H1 (cell line): ENCODE results near the gene RAD23B. TPM values are rescaled to one million over a fixed set of nuclear protein-coding genes. Genes with fewer than 3 reads are reported as not detected.
A peak's percentile ranks its signal among the peaks of the same experiment; 100 is the strongest.

Experiments
- CTCF ChIA-PET: fragments of 300-600 bp; sonication (Branson Sonifier 250); formaldehyde crosslinking; loops from one replicate; lab custom pipeline; 2021; ENCODE audit not compliant: partially characterized antibody; lab: Charles Lee
- POLR2A ChIA-PET: fragments of 300-600 bp; sonication (Branson Sonifier 250); formaldehyde crosslinking; loops from one replicate; lab custom pipeline; 2021; ENCODE audit warnings: inconsistent platforms; ENCODE audit not compliant: partially characterized antibody; lab: Charles Lee
- DNase-seq, 2 experiments: peaks; one replicate each; pipeline versions ENCODE4 v3.0.0 to v3.0.0-alpha.2; 2010 to 2022; ENCODE audit warnings: low spot score in 2 of 2, low read depth in 1 of 2, mixed read lengths in 1 of 2
- FAIRE-seq: peaks from 2 replicates; lab custom pipeline; 2011; peaks lifted over from hg19 to GRCh38; lab: Jason Lieb, UNC
- H2AFZ ChIP-seq: 2 replicates; pipeline ENCODE4 v1.8.1; 2012; ENCODE audit warnings: low read length, inconsistent platforms
- H2AK5ac ChIP-seq: 2 replicates; pipeline ENCODE4 v1.6.1; 2013; ENCODE audit warnings: low read depth, low read length
- H2BK120ac ChIP-seq: replicated peaks from 2 replicates; pipeline ENCODE3; 2013; ENCODE audit warnings: low read depth, low read length, inconsistent platforms
- H2BK12ac ChIP-seq: 2 replicates; pipeline ENCODE4 v1.6.1; 2013; ENCODE audit warnings: low read depth, low read length
- H2BK15ac ChIP-seq: 2 replicates; pipeline ENCODE4 v1.6.1; 2013; ENCODE audit warnings: low read length
- H2BK20ac ChIP-seq: 2 replicates; pipeline ENCODE4 v1.6.1; 2013; ENCODE audit warnings: low read length
- H2BK5ac ChIP-seq: 2 replicates; pipeline ENCODE4 v1.6.1; 2013; ENCODE audit warnings: low read depth, low read length
- H3K14ac ChIP-seq: 2 replicates; pipeline ENCODE4 v1.6.1; 2013; ENCODE audit warnings: inconsistent platforms; ENCODE audit not compliant: insufficient read length
- H3K18ac ChIP-seq: 2 replicates; pipeline ENCODE4 v1.6.1; 2013; ENCODE audit warnings: low read length; ENCODE audit errors: extremely low read depth
- H3K23ac ChIP-seq: 2 replicates; pipeline ENCODE4 v1.6.1; 2013; ENCODE audit warnings: inconsistent platforms; ENCODE audit not compliant: insufficient read length
- H3K23me2 ChIP-seq: 2 replicates; pipeline ENCODE4 v1.6.1; 2013; ENCODE audit warnings: low read depth, low read length
- H3K27ac ChIP-seq: 2 replicates; pipeline ENCODE4 v1.6.1; 2011; ENCODE audit warnings: low read depth, low read length, inconsistent platforms
- H3K27me3 ChIP-seq, 4 experiments: replicated peaks in 1 of 4; 1 replicate in 1 of 4; 2 replicates in 3 of 4; pipeline versions ENCODE4 v1.6.1 to v1.8.1; 2011 to 2013; ENCODE audit warnings: low read length in 3 of 4, mild to moderate bottlenecking in 3 of 4, inconsistent platforms in 2 of 4, mixed read lengths in 2 of 4, moderate library complexity in 1 of 4; ENCODE audit not compliant: control insufficient read depth in 3 of 4, insufficient read depth in 3 of 4; ENCODE audit errors: extremely low read depth in 1 of 4
- H3K36me3 ChIP-seq, 4 experiments: 2 replicates each; pipeline versions ENCODE4 v1.6.1 to v1.8.1; 2011 to 2013; ENCODE audit warnings: mild to moderate bottlenecking in 4 of 4, low read length in 3 of 4, moderate library complexity in 2 of 4, control low read depth in 1 of 4, inconsistent platforms in 1 of 4; ENCODE audit not compliant: insufficient read depth in 4 of 4, control insufficient read depth in 2 of 4
- H3K4ac ChIP-seq: replicated peaks from 2 replicates; pipeline ENCODE3; 2013; ENCODE audit warnings: low read length, low read depth, mixed read lengths, inconsistent platforms; ENCODE audit not compliant: insufficient read length
- H3K4me1 ChIP-seq, 4 experiments: replicated peaks in 1 of 4; 1 replicate in 1 of 4; 2 replicates in 3 of 4; pipeline versions ENCODE4 v1.6.1 to v1.8.1; 2011 to 2013; ENCODE audit warnings: low read length in 3 of 4, inconsistent platforms in 2 of 4, mixed read lengths in 1 of 4; ENCODE audit not compliant: insufficient read depth in 4 of 4, control insufficient read depth in 3 of 4
- H3K4me2 ChIP-seq, 2 experiments: 2 replicates each; pipeline versions ENCODE4 v1.6.1 to v1.8.1; 2011 to 2013; ENCODE audit warnings: low read depth in 2 of 2, low read length in 2 of 2, control low read depth in 1 of 2, inconsistent platforms in 1 of 2, mild to moderate bottlenecking in 1 of 2; ENCODE audit not compliant: insufficient read depth in 1 of 2
- H3K4me3 ChIP-seq, 4 experiments: fragments of 200-600, 300-600 bp in 1 of 4; sonication (generic), shearing (Covaris generic), sonication (Bioruptor Twin) in 1 of 4; 2 replicates each; pipeline versions ENCODE4 v1.5.1 to v1.8.1; 2011 to 2016; ENCODE audit warnings: low read length in 4 of 4, low read depth in 3 of 4, control low read depth in 2 of 4, inconsistent platforms in 2 of 4, mild to moderate bottlenecking in 2 of 4, mixed read lengths in 1 of 4, moderate library complexity in 1 of 4; ENCODE audit not compliant: insufficient read depth in 2 of 4; ENCODE audit errors: extremely low read depth in 1 of 4
- H3K56ac ChIP-seq: replicated peaks from 2 replicates; pipeline ENCODE3; 2013; ENCODE audit warnings: low read depth, mild to moderate bottlenecking, mixed read lengths, low read length, inconsistent platforms; ENCODE audit not compliant: insufficient read length
- H3K79me1 ChIP-seq: 2 replicates; pipeline ENCODE4 v1.6.1; 2013; ENCODE audit warnings: low read depth, low read length, control low read depth
- H3K79me2 ChIP-seq, 2 experiments: 2 replicates each; pipeline versions ENCODE4 v1.6.1 to v1.8.1; 2012 to 2013; ENCODE audit warnings: low read length in 2 of 2, mild to moderate bottlenecking in 2 of 2, inconsistent platforms in 1 of 2; ENCODE audit not compliant: insufficient read depth in 2 of 2, control insufficient read depth in 1 of 2
- H3K9ac ChIP-seq, 4 experiments: replicated peaks in 1 of 4; 1 replicate in 1 of 4; 2 replicates in 3 of 4; pipeline versions ENCODE4 v1.6.1 to v1.8.1; 2011 to 2013; ENCODE audit warnings: low read depth in 3 of 4, low read length in 3 of 4, control low read depth in 2 of 4, mild to moderate bottlenecking in 2 of 4, moderate library complexity in 2 of 4, inconsistent platforms in 1 of 4; ENCODE audit errors: extremely low read depth in 1 of 4
- H3K9me3 ChIP-seq, 2 experiments: 2 replicates each; pipeline versions ENCODE4 v1.6.1 to v1.8.1; 2012 to 2013; ENCODE audit warnings: mild to moderate bottlenecking in 2 of 2, moderate library complexity in 2 of 2, control low read depth in 1 of 2, inconsistent platforms in 1 of 2, low read depth in 1 of 2, low read length in 1 of 2, mixed read lengths in 1 of 2; ENCODE audit not compliant: insufficient read depth in 2 of 2
- H4K20me1 ChIP-seq, 2 experiments: replicated peaks in 1 of 2; 2 replicates each; pipeline versions ENCODE3 to v1.8.1; 2011 to 2013; ENCODE audit warnings: inconsistent platforms in 2 of 2, low read length in 2 of 2, mild to moderate bottlenecking in 1 of 2; ENCODE audit not compliant: insufficient read depth in 2 of 2, control insufficient read depth in 1 of 2
- H4K5ac ChIP-seq: 2 replicates; pipeline ENCODE4 v1.6.1; 2013; ENCODE audit warnings: low read length, low read depth, mixed read lengths, inconsistent platforms; ENCODE audit not compliant: insufficient read length
- H4K8ac ChIP-seq: 2 replicates; pipeline ENCODE4 v1.8.0; 2013; ENCODE audit warnings: mild to moderate bottlenecking, moderate library complexity, low read length, inconsistent platforms; ENCODE audit not compliant: insufficient read depth; ENCODE audit errors: extremely low read depth
- H4K91ac ChIP-seq: replicated peaks from 2 replicates; pipeline ENCODE3; 2013; ENCODE audit warnings: low read length, mixed read lengths, inconsistent platforms; ENCODE audit not compliant: insufficient read length
- BCL11A ChIP-seq, 2 experiments: IDR thresholded peaks; one replicate each; pipeline ENCODE4 v1.6.1; 2011; ENCODE audit warnings: low read depth in 2 of 2, low read length in 2 of 2, mild to moderate bottlenecking in 2 of 2
- BRCA1 ChIP-seq: IDR thresholded peaks from 2 replicates; pipeline ENCODE4 v1.6.1; 2012; ENCODE audit warnings: low read depth, low read length, improper control_type of control experiment
- CHD1 ChIP-seq: IDR thresholded peaks from 2 replicates; pipeline ENCODE4 v1.6.1; 2012; ENCODE audit warnings: low read depth, low read length, improper control_type of control experiment
- MAFK ChIP-seq: IDR thresholded peaks from 2 replicates; pipeline ENCODE4 v1.6.1; 2012; ENCODE audit warnings: low read depth, mild to moderate bottlenecking, improper control_type of control experiment, low read length
- NRF1 ChIP-seq: IDR thresholded peaks from 2 replicates; pipeline ENCODE4 v1.6.1; 2011; ENCODE audit warnings: mild to moderate bottlenecking, low read depth, low read length, improper control_type of control experiment
- PHF8 ChIP-seq: fragments of 200-600 bp; sonication (generic); conservative IDR thresholded peaks from 2 replicates; pipeline ENCODE4 v1.7.1; 2012; ENCODE audit warnings: low read depth, mild to moderate bottlenecking, inconsistent platforms, low read length, moderate library complexity
- SIN3A ChIP-seq, 2 experiments: IDR thresholded peaks in 1 of 2; conservative IDR thresholded peaks in 1 of 2; 2 replicates each; pipeline ENCODE4 v1.6.1; 2011 to 2012; ENCODE audit warnings: low read length in 2 of 2, improper control_type of control experiment in 1 of 2, low read depth in 1 of 2, mild to moderate bottlenecking in 1 of 2
- SIX5 ChIP-seq: IDR thresholded peaks from 2 replicates; pipeline ENCODE4 v1.6.1; 2011; ENCODE audit warnings: mild to moderate bottlenecking, low read depth, low read length
- SP1 ChIP-seq: IDR thresholded peaks from 2 replicates; pipeline ENCODE4 v1.6.1; 2011; ENCODE audit warnings: low read depth, low read length
- SP2 ChIP-seq: IDR thresholded peaks from 2 replicates; pipeline ENCODE4 v1.6.1; 2012; ENCODE audit warnings: mild to moderate bottlenecking, low read length, inconsistent platforms
- TAF7 ChIP-seq: optimal IDR thresholded peaks from 2 replicates; pipeline ENCODE3; 2011; ENCODE audit warnings: low read depth, mild to moderate bottlenecking, inconsistent platforms, low read length, moderate library complexity, borderline replicate concordance
- TEAD4 ChIP-seq: IDR thresholded peaks from 2 replicates; pipeline ENCODE4 v1.6.1; 2012; ENCODE audit warnings: low read depth, low read length, inconsistent platforms, mixed read lengths
- WGBS, 2 experiments: shearing (Covaris generic) in 1 of 2; methylation state at CpG; one replicate each; pipeline versions ENCODE4 v1.1.6 to v1.1.7; 2013 to 2015; ENCODE audit warnings: low lambda C conversion rate in 2 of 2, mixed read lengths in 2 of 2, inconsistent platforms in 1 of 2, low coverage in 1 of 2, missing lambda C conversion rate in 1 of 2; ENCODE audit not compliant: insufficient replicate concordance in 2 of 2, insufficient coverage in 1 of 2, insufficient read length in 1 of 2; ENCODE audit errors: extremely low coverage in 1 of 2, missing lambda C conversion rate in 1 of 2; 5-methylcytosine and 5-hydroxymethylcytosine counted together
- polyA plus RNA-seq, 7 experiments: library from polyadenylated mRNA; depleted of rRNA in 3 of 7; stranded (reverse) in 5 of 7; unstranded in 2 of 7; fragments of >200 nt in 5 of 7; fragments of 200-250 nt in 2 of 7; gene quantifications; 1 replicate in 5 of 7; 2 replicates in 1 of 7; 4 replicates in 1 of 7; pipeline versions ENCODE4 v1.2.1 to v1.2.3, GENCODE V29; 2011 to 2013; ENCODE audit warnings: missing spikeins in 2 of 7, mixed read lengths in 2 of 7
- total RNA-seq: library from RNA; stranded (reverse); fragmentation: NEBNext Ultra II Directional; extraction: Animal tissue kit (Norgen Biotek cat#: 25700); gene quantifications from 2 replicates; pipeline ENCODE4 v1.2.1, GENCODE V29; 2021

RAD23B gene
- total and polyA plus RNA-seq, 2 of the 8 experiments (the other 6 are each of a cell fraction or from before 2014, with no cell fraction given) = 97.1 to 165 TPM

DNA sequence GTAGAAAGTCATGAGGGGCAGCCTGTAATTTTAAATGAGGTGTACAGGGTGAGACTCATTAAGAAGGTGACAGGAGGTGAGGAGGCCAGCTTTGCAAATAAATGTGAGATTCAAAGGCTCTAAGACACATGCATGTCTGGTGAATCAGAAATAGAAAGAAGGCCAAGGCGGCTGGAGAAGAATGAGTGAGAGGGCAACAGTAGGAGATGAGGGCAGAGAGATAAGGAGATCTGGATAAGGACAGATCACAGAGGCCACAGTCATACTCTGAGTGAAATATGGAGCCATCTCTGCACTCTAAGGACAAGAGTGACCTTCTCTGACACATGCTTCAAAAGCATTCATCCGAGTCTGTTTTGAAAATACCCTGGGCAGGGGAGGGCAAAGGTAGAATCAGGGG lies 90.7 kb downstream of the RAD23B start:
- Histone ChIP-seq H3K4me3 (no peak overlapping the region), H2AFZ (peak overlapping the region; percentile 1; the same call in 1 of the 2 replicates), H3K9ac (no peak overlapping the region), H2BK15ac (no peak overlapping the region), H3K23ac (no peak overlapping the region), H2BK20ac (no peak overlapping the region), H2BK120ac (no peak overlapping the region), H4K20me1 (no peaks in the 10 kb centered on the region), H3K79me1 (no peaks in the 10 kb centered on the region), H3K4me2 (no peak overlapping the region), H2AK5ac (no peak overlapping the region), H3K79me2 (no peaks in the 10 kb centered on the region), H2BK12ac (no peak overlapping the region), H3K23me2 (no peaks in the 10 kb centered on the region), H3K27me3 (no peaks in the 10 kb centered on the region), H3K18ac (no peak overlapping the region), H3K14ac (no peak overlapping the region), H4K5ac (no peak overlapping the region), H3K9me3 (no peaks in the 10 kb centered on the region), H4K8ac (no peak overlapping the region), H3K4ac (no peak overlapping the region), H4K91ac (no peak overlapping the region), H3K36me3 (no peaks in the 10 kb centered on the region), H3K27ac (no peak overlapping the region), H3K4me1 (no peaks in the 10 kb centered on the region), H2BK5ac (no peak overlapping the region), H3K56ac (no peak overlapping the region)
- FAIRE-seq (no peak), DNase-seq (no peak)
- POLR2A ChIA-PET = no interaction called here
- WGBS, 2 experiments = 94% methylated on average over 2 of the region's 2 CpGs; no CpG with 5 or more reads in 1 of the 2 experiments
- CTCF ChIA-PET = no interaction called here
- TF ChIP-seq BRCA1 = no peak
- TF ChIP-seq CHD1 = no peak
- no peak for TF ChIP-seq SP1
- no peak for TF ChIP-seq TAF7
- no peak for TF ChIP-seq NRF1
- no peak for TF ChIP-seq TEAD4
- TF ChIP-seq BCL11A (IDR thresholded peaks at IDR 0.05; ENCODE audit: low read depth in 2 of 2, low read length in 2 of 2) = no peak
- TF ChIP-seq SIN3A (conservative IDR thresholded peaks at IDR 0.05 in 1 of 2, IDR thresholded peaks at IDR 0.05 in 1 of 2; ENCODE audit: low read depth in 1 of 2, low read length in 2 of 2) = no peak
- no peak for TF ChIP-seq PHF8
- TF ChIP-seq MAFK = no peak
- TF ChIP-seq SIX5 = no peak
- no peak for TF ChIP-seq SP2
